ENCODE data around the gene TDRKH. TPM values are rescaled to one million over a fixed set of nuclear protein-coding genes. Genes with fewer than 3 reads are reported as not detected.

The TDRKH gene
- total and polyA plus RNA-seq, 2 experiments from 2014 or later, result 10.2 to 25.6 TPM

GRCh38 chr1:151779852-151780251 lies 10.4 kb downstream of the TDRKH start:
- Mint-ChIP-seq H3K27ac (no peak overlapping the region), H3K36me3 (ENCODE audit: low read depth) (peaks cover 25% of the 10 kb centered on the region), H3K9me3 (no peaks in the 10 kb centered on the region), H3K27me3 (ENCODE audit: insufficient read depth, low read depth, poor library complexity) (no peaks in the 10 kb centered on the region), H3K4me1 (no peaks in the 10 kb centered on the region), H3K4me3 (no peak overlapping the region)
- no peak for DNase-seq (ENCODE audit: low spot score)
- no peaks in the 10 kb centered on the region for H3K9me2 ChIP-seq (ENCODE audit: insufficient read depth)
- no peaks in the 10 kb centered on the region for H3K79me2 ChIP-seq (replicated peaks; ENCODE audit: insufficient read depth)
- H4K20me1 ChIP-seq (replicated peaks; ENCODE audit: insufficient read depth), result no peaks in the 10 kb centered on the region
- no peaks in the 10 kb centered on the region for H3F3A ChIP-seq (replicated peaks; ENCODE audit: low read depth)
- H3K27me3 ChIP-seq (ENCODE audit: insufficient read depth), result no peaks in the 10 kb centered on the region
- H2AFZ ChIP-seq, result no peak overlapping the region
- H3K36me3 ChIP-seq (ENCODE audit: insufficient read depth), result peaks cover 4% of the 10 kb centered on the region; the same call in 1 of the 2 replicates
- H3K4me2 ChIP-seq, result no peak overlapping the region
- no peak for ATAC-seq
- no peak overlapping the region for H3K4me3 ChIP-seq
- no peaks in the 10 kb centered on the region for H3K4me1 ChIP-seq (ENCODE audit: insufficient read depth)
- TF ChIP-seq EZH2 (IDR thresholded peaks at IDR 0.05; ENCODE audit: low read depth, unreplicated experiment) (no peak), REST (IDR thresholded peaks at IDR 0.05; ENCODE audit: unreplicated experiment) (no peak), JUNB (IDR thresholded peaks at IDR 0.05; ENCODE audit: unreplicated experiment) (no peak), ZNF462 (CRISPR knock-in tag; IDR thresholded peaks at IDR 0.05) (no peak), NANOG (IDR thresholded peaks at IDR 0.05; ENCODE audit: borderline replicate concordance) (no peak), ETS1 (IDR thresholded peaks at IDR 0.05) (no peak), STAT1 (IDR thresholded peaks at IDR 0.05; ENCODE audit: unreplicated experiment) (no peak), CTCF (conservative IDR thresholded peaks at IDR 0.05; ENCODE audit: low read depth in 2 of 2) (no peak)
- no peak overlapping the region for H3K27ac ChIP-seq (ENCODE audit: low read depth)

All from GM23338 (cell line).